Measurements from ENCODE around the gene NCOA7.

GRCh38 chr6:125904871-125905270 is 114.1 kb downstream of the NCOA7 start:
- TF ChIP-seq POLR2A (IDR thresholded peaks at IDR 0.05) = no peak
- TF ChIP-seq, protein P1, sequence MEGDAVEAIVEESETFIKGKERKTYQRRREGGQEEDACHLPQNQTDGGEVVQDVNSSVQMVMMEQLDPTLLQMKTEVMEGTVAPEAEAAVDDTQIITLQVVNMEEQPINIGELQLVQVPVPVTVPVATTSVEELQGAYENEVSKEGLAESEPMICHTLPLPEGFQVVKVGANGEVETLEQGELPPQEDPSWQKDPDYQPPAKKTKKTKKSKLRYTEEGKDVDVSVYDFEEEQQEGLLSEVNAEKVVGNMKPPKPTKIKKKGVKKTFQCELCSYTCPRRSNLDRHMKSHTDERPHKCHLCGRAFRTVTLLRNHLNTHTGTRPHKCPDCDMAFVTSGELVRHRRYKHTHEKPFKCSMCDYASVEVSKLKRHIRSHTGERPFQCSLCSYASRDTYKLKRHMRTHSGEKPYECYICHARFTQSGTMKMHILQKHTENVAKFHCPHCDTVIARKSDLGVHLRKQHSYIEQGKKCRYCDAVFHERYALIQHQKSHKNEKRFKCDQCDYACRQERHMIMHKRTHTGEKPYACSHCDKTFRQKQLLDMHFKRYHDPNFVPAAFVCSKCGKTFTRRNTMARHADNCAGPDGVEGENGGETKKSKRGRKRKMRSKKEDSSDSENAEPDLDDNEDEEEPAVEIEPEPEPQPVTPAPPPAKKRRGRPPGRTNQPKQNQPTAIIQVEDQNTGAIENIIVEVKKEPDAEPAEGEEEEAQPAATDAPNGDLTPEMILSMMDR (IDR thresholded peaks at IDR 0.05) = no peak

Data from thyroid gland (tissue), 4 donors.